ENCODE measurements around the gene TECR.

TECR gene

DNA sequence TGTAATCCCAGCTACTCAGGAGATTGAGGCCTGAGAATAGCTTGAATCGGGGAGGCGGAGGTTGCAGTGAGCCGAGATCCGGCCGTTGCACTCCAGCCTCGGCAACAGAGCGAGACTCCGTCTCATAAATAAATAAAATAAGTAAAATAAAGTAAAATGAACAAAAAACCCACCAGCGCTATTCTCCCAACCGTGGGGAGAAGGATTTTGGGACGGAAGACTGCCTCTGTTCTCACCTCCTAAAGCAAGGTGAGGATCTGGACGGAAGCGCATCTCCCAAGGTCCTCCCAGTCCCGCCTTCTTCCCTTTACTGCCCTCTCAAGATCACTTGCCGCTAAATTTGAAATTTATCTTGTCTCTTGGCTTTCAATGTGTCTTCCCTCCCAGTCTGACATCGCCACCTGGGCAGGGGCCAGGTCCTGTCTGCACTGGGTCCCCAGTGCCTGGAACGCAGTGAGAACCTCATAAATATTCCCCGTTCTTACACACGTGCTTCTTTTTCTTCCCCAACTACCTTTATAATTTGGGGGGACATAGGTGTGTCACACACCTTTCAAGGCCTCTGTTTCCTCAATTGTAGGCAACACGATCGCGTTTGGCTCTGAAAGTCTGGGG lies 10.0 kb upstream of the TECR start:
- no peak for DNase-seq (ENCODE audit: low read depth)
- no peak for TF ChIP-seq MYC (IDR thresholded peaks at IDR 0.05; ENCODE audit: low read depth, low read length)
- TF ChIP-seq, protein P1, sequence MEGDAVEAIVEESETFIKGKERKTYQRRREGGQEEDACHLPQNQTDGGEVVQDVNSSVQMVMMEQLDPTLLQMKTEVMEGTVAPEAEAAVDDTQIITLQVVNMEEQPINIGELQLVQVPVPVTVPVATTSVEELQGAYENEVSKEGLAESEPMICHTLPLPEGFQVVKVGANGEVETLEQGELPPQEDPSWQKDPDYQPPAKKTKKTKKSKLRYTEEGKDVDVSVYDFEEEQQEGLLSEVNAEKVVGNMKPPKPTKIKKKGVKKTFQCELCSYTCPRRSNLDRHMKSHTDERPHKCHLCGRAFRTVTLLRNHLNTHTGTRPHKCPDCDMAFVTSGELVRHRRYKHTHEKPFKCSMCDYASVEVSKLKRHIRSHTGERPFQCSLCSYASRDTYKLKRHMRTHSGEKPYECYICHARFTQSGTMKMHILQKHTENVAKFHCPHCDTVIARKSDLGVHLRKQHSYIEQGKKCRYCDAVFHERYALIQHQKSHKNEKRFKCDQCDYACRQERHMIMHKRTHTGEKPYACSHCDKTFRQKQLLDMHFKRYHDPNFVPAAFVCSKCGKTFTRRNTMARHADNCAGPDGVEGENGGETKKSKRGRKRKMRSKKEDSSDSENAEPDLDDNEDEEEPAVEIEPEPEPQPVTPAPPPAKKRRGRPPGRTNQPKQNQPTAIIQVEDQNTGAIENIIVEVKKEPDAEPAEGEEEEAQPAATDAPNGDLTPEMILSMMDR (IDR thresholded peaks at IDR 0.05; ENCODE audit: low read depth, low read length): no peak
- no peak for TF ChIP-seq POLR2A (IDR thresholded peaks at IDR 0.05; ENCODE audit: extremely low read depth, insufficient read length)
- TF ChIP-seq, protein P2, sequence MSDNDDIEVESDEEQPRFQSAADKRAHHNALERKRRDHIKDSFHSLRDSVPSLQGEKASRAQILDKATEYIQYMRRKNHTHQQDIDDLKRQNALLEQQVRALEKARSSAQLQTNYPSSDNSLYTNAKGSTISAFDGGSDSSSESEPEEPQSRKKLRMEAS (IDR thresholded peaks at IDR 0.05; ENCODE audit: low read depth, low read length): no peak

DNA sequence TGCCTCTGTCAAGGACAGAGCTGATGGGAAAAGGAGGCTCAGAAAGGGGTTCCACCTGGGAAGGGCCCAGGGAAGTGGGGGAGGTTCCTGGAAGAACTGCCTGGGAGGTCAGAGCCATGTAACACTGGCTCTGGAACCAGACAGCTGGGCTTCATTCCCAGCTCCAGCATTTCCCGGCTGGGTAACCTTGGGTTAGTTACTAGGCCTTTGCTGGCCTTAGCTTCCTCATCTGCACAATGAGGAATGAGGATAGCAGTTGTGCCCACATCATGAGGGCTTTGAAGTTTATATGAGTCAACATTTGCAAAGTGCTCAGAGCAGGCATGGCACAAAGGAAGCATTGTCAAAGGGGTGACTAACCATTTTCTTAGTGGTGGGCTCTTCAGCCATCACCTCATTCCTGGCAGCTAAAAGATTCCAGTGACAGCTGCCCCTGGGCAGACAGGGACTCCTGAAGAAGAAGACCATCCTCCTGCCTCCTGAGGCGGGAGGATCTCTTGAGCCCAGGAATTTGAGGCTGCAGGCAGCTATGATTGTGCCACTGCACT lies 9.5 kb upstream of the TECR start:
- TF ChIP-seq, protein P1 (IDR thresholded peaks at IDR 0.05; ENCODE audit: low read depth, low read length): no peak
- TF ChIP-seq, protein P2 (IDR thresholded peaks at IDR 0.05; ENCODE audit: low read depth, low read length): no peak
- TF ChIP-seq POLR2A (IDR thresholded peaks at IDR 0.05; ENCODE audit: extremely low read depth, insufficient read length): no peak
- no peak for TF ChIP-seq MYC (IDR thresholded peaks at IDR 0.05; ENCODE audit: low read depth, low read length)
- no peak overlapping the region for H3K4me3 ChIP-seq (ENCODE audit: low read depth, low read length)
- DNase-seq (ENCODE audit: low read depth): peak; percentile 22

More for the DNA sequence above, 10.0 kb upstream of the TECR start:
- H3K4me3 ChIP-seq (ENCODE audit: low read depth, low read length): no peak overlapping the region

DNA sequence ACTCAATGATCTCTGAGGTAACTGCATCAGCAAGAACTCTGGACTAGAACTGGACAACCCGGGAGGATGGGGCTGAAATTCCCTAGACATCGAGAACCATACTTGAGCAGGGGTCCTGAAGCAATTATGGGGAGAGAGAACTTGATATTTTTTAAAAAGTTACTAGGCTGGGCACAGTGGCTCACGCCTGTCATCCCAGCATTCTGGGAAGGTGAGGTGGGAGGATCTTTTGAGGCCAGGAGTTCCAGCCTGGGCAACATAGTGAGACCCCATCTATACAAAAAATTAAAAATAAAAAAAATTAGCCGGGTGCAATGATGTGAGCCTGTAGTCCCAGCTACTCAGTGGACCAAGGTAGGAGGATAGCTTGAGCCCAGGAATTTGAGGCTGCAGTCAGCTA lies 8.9 kb upstream of the TECR start:
- no peak overlapping the region for H3K4me3 ChIP-seq (ENCODE audit: low read depth, low read length)
- TF ChIP-seq MYC (IDR thresholded peaks at IDR 0.05; ENCODE audit: low read depth, low read length) (no peak), POLR2A (IDR thresholded peaks at IDR 0.05; ENCODE audit: extremely low read depth, insufficient read length) (no peak)
- TF ChIP-seq, protein P1 (IDR thresholded peaks at IDR 0.05; ENCODE audit: low read depth, low read length): no peak
- TF ChIP-seq, protein P2 (IDR thresholded peaks at IDR 0.05; ENCODE audit: low read depth, low read length): no peak
- no peak for DNase-seq (ENCODE audit: low read depth)

DNA sequence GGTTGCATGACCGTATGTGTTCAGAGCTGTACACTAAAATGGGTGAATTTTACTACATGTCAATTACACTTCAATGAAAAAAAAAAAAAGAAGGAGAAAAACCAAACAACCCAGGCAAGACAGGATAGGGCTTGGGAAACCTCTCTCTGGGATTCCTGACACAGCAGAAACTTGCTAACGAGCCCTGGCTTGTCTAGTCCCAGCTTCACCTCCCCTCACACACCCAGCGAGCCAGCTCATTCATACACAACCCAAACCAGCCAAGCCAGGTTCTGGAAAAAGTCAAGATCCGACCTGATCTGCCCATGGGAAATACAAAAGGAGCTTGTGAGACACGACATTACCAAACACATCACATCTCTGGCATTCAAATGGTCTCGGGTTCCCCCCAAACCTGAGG lies 3.7 kb upstream of the TECR start:
- no peak for DNase-seq (ENCODE audit: low read depth)
- TF ChIP-seq POLR2A (IDR thresholded peaks at IDR 0.05; ENCODE audit: extremely low read depth, insufficient read length) (no peak), MYC (IDR thresholded peaks at IDR 0.05; ENCODE audit: low read depth, low read length) (no peak)
- TF ChIP-seq, protein P2 (IDR thresholded peaks at IDR 0.05; ENCODE audit: low read depth, low read length): no peak
- TF ChIP-seq, protein P1 (IDR thresholded peaks at IDR 0.05; ENCODE audit: low read depth, low read length): no peak
- no peak overlapping the region for H3K4me3 ChIP-seq (ENCODE audit: low read depth, low read length)

DNA sequence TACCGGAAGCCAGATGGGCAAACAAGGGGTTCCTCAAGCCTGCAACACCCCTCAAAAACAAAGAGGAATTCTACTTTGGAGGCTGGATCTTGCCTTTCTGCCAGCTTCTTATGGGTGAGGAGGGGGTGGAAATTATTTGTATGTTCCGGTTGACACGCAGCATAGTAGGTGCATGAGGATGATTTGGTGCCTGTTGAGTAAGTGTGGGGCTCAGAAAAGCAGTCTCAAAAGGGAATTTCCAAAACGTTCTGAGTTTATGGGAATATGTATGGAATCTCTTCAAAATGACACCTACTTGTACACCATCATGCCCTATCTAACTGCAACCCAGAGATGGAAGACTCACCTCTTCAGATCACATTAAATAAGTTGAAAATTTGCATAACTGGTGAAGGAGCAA lies 3.0 kb upstream of the TECR start:
- DNase-seq (ENCODE audit: low read depth): no peak
- TF ChIP-seq MYC (IDR thresholded peaks at IDR 0.05; ENCODE audit: low read depth, low read length): no peak
- no peak for TF ChIP-seq POLR2A (IDR thresholded peaks at IDR 0.05; ENCODE audit: extremely low read depth, insufficient read length)
- TF ChIP-seq, protein P2 (IDR thresholded peaks at IDR 0.05; ENCODE audit: low read depth, low read length): no peak
- TF ChIP-seq, protein P1 (IDR thresholded peaks at IDR 0.05; ENCODE audit: low read depth, low read length): no peak
- H3K4me3 ChIP-seq (ENCODE audit: low read depth, low read length): no peak overlapping the region
